HUDEP-2 (cell line): ENCODE results near the gene GPC5.
"Not testable (repeated sequence)": the region's sequence is repeated elsewhere in the genome, so short reads cannot be mapped to it uniquely, and the experiment has no call there.

Source experiments
- DNase-seq, 76 experiments: peaks; one replicate each; lab custom pipeline; 2025; ENCODE audit not compliant: unreplicated experiment in 76 of 76; lab: John Stamatoyannopoulos, UW

Gene GPC5

DNA sequence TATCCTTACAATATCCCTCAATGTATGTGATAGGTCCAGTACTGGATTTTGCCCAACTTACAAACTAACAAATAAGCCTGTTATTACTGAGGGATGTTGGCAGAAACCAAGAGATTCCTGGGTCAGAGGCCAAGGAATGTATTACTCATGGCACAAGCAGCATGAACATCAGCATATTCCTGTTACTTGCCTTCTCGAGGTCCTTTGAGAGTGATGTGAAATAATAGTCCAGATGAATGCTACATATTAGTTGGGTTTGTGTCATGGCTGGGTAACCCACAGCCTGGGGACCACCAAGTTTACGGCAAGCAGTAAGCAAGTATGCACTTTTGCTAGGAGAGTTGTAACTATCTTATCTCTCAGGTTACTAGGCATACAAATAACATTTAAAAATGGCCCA, 1443.7 kb downstream of the GPC5 start:
- no peak for DNase-seq

DNA sequence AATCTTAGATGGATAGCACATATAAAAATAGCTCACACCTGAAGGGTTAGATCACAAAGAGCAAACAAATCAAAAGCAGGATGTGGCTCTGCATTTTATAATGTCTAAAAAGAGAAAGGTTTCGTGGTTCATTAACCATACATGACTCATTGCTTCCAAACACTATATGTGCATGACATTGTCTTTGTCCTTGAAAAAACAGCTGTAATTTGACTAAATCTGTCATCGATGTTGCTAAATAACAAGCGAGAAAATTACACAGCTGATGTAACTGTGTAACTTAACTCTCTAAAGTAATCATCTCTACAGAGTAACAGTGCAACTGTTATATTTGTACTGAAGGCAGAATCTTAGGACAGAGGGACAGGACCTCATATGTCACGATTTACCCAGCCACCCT, 1445.1 kb downstream of the GPC5 start:
- DNase-seq: no peak

DNA sequence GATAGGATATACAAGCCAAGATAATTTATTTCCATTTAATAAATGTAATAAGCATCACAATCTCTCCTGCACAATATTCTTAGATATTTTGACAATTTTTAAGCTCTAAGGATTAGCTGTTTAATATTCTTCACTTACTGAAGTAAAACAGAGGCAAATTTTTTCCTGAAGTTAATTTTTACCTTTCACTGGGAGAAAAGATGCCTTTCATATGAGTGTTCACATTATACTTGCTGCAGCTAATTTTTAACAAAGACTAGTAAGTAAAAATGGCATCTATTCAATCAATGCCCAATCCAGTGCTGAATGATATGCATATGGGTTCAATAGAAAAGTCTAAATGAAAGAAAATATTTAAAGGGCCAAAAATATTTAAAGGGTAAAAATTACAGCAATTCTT, 1451.0 kb downstream of the GPC5 start:
- DNase-seq: no peak

DNA sequence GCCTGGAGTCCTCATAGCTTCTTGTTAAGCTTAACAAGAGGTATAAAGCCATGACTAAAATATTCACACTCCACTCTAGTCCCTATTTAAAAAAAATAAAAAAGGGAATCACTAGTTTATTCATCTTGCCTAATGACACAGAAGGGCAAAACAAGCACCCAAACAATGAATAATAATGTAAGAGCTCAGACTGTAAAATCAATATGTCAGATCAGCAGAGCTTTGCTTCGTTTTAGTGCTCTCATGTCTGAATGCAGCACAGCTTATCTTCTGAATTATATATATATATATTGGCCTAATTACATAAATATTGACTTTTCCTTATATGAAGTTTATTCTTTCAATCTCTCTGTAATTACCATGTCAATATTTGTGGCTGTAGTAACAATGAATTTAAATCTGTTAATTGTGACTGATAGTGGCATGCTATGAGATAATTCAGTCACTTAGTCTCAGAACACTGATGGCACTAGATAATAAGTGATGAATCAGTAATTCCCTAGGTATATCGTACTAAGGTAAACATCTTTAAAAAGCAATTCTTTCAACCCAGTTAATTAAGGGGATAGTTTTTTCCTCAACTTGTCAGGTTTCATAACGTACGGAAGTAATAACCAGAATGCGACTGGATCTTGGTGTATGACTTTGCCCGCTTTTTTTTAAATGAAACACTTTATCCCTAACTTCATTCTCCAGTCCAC, 1466.3 kb downstream of the GPC5 start:
- DNase-seq: no peak

DNA sequence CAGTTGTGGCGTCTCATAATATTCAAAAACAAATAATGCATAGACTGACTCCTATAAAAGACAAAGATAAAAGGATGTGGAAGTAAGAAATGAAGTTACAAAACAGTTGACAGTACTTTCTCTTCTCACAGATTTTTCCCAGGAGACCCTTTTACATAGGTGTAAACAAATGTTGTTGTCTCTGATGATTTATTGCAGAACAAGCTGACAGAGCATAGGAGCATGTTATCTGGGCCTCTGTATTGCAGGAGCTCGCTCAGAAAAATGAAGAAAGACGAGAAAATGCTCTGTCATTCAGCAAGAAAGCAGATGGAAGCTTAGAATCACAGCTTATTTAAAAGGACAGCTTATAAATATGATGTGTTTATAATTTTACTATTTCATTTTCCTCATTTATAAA, 1474.6 kb downstream of the GPC5 start:
- no peak for DNase-seq

DNA sequence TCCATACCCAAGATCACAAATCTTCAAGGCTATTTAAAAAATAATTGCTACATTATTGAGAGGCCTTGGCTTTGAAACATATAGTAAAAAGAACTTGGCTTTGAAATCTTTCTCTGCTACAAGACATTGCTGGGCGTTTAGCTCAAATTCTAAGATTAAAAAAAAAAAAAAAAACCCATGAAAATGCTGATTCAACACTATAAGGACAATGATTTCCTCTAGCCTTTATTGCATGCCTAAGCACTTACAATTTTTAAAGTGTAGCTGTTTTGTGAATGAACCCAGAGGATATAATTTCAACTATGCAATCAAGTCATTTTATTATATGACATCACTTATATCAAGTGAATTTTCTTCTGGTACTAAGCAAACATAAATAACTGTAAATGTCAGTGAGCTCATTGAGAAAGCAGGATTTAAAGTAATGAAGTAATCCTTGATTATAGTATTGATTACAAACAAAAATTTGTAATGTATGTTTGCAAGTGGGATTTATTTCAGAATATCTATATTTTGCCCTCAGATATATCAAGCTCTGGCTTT, 1488.2 kb downstream of the GPC5 start:
- DNase-seq: no peak

DNA sequence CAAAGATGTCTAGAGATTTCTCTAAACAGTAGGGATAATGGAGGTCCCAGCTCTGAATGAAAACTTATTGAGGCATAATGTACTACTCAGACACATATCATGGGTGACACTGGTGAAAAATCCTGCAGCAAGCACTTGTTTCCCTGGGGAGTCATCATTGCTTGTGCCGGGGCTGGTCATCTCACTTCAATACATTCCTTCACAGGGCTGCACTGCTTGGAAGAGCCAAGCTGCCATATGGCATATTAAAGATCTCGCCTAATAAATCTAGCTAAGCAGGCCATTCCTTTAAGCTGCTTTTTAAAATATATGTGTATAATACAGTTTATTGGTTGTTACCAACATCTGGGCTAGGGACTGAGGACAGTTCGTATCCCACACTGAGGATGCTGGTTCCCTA, 1496.0 kb downstream of the GPC5 start:
- DNase-seq: no peak

DNA sequence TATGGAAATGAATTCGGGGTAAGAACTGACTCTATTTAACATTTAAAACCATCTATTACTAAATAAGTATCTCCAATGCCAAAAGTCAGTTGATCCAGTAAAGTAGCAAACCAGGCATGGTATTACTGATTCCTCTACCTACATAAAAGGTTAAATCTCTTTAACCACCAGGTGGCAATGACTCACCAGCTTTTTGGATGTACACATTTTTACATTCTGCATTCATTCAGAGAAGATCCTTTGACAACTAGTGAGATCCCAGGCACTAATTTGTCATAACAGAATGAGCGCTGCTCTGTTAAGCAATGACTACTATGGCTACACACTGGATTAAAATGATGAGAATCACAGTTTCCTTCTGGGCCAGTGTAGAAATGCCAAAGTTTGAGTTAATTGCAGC, 1498.4 kb downstream of the GPC5 start:
- no peak for DNase-seq

DNA sequence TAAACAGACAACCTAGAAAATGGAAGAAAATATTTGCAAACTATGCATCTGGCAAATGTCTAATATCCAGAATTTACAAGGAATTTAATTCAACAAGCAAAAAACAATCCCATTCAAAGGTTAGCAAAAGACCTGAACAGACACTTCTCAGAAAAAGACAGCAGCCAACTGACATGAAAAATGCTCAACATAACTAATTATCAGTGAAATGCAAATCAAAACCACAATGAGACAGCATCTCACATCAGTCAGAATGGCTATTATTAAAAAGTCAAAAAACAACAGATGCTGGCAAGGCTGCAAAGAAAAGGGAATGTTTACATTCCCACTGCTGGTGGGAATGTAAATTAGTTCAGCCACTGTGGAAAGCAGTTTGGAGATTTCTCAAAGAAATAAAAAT, 1500.5 kb downstream of the GPC5 start:
- DNase-seq: not testable (repeated sequence)

DNA sequence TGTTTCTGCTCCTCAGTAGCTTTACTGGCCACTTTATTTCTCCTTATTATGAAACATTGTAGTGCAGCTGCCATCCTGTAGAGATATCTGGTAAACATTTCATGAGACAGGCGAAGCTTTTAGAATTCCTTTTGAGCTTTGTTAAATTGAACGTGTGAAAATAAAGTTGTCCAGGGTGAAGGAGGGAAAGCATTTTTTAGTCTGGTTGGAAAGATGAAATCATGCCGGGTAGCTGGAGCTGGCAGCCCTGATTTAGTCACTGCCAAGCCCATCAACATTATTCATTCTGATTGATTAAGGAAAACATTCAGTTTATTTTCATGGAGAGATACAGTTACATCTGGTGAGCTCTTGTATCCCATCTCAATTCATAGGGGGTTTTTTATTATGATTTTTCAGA, 1502.0 kb downstream of the GPC5 start:
- no peak for DNase-seq

DNA sequence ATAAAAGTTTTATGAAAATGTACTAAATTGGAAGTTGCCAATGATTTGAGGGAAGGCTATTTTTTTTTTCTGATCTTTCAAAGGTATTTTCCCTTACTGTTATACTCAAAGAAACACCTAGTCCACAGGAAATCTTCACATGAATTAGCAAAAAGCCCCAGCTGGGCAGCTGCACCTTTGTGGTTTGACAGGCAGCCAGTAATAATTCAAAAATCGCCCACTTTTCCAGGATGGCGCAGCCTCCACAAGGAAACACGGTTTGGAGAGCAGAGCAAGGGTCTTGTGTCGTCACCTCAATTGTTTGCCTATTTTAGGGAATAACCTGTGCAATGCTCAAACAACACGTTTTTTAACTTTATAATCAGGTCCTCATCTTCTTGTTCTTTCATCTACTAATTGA, 1503.3 kb downstream of the GPC5 start:
- no peak for DNase-seq

DNA sequence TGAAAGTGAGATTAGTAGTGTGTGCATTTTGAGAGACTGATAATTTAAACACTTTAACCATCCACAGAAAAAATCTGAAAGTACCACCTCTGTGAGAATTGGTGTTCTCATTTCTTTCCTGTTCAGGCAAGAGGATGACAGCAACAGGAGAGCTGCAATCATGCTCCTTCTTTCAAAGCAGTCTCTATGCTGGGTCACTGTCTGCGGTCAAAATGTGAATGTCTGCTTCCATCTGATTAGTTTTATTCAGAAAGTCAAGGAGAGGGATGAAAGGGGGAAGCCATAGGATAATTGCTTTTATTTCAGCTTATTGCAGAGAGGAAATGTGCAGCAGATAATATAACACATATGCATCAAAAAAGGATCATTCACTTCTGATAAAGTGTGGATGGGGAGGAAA, 1514.2 kb downstream of the GPC5 start:
- DNase-seq: no peak

DNA sequence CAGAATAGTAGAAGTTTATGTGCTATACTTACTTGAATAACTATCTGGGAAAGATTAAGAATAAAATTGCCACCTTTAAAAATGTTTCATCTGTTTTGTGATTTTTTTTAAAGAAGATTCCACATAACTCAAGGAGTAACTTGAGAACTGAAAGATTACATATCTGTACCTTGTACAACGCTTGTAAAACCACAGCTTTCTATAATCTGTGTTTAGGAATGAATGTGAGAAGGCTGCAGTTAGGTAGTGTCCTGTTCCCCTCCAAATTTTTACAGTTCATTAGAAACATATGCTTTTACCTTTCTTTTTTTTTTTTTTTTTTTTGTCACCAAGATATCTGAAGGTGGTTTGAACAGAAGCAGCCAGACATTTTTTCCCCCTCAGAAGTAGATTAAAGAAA, 1515.4 kb downstream of the GPC5 start:
- DNase-seq: no peak
